Measurements from ENCODE around the gene PMFBP1.
A peak's percentile ranks its signal among the peaks of the same experiment; 100 is the strongest.

PMFBP1 gene

GRCh38 chr16:72108353-72109102 lies 63.4 kb downstream of the PMFBP1 start:
- no peak for DNase-seq (ENCODE audit: low spot score)
- no peak overlapping the region for H3K27ac ChIP-seq
- no peak for TF ChIP-seq CTCF (IDR thresholded peaks at IDR 0.05)
- H3K4me3 ChIP-seq, result no peak overlapping the region

GRCh38 chr16:72107371-72107770 lies 64.6 kb downstream of the PMFBP1 start:
- Histone ChIP-seq H3K4me3 (no peak overlapping the region), H3K27ac (no peak overlapping the region)
- no peak for DNase-seq (ENCODE audit: low spot score)
- no peak for TF ChIP-seq CTCF (IDR thresholded peaks at IDR 0.05)

GRCh38 chr16:72105978-72106377 lies 66.0 kb downstream of the PMFBP1 start:
- TF ChIP-seq CTCF (IDR thresholded peaks at IDR 0.05), result no peak
- Histone ChIP-seq H3K27ac (no peak overlapping the region), H3K4me3 (no peak overlapping the region)
- DNase-seq (ENCODE audit: low spot score), result no peak

- no peak for TF ChIP-seq CTCF (IDR thresholded peaks at IDR 0.05)
- Histone ChIP-seq H3K4me3 (no peak overlapping the region), H3K27ac (no peak overlapping the region)
- no peak for DNase-seq (ENCODE audit: low spot score)
Measured at GRCh38 chr16:72104905-72105304, 67.0 kb downstream of the PMFBP1 start.

- TF ChIP-seq CTCF (IDR thresholded peaks at IDR 0.05), result no peak
- Histone ChIP-seq H3K27ac (no peak overlapping the region), H3K4me3 (no peak overlapping the region)
- DNase-seq (ENCODE audit: low spot score), result no peak
Measured at GRCh38 chr16:72101195-72101594, 70.8 kb downstream of the PMFBP1 start.

GRCh38 chr16:72099377-72099818 lies 72.6 kb downstream of the PMFBP1 start:
- Histone ChIP-seq H3K27ac (no peak overlapping the region), H3K4me3 (no peak overlapping the region)
- TF ChIP-seq CTCF (IDR thresholded peaks at IDR 0.05), result peak; percentile 18
- no peak for DNase-seq (ENCODE audit: low spot score)

- no peak for DNase-seq (ENCODE audit: low spot score)
- H3K4me3 ChIP-seq, result no peak overlapping the region
- TF ChIP-seq CTCF (IDR thresholded peaks at IDR 0.05), result no peak
- H3K27ac ChIP-seq, result no peak overlapping the region
Measured at GRCh38 chr16:72098936-72099335, 73.0 kb downstream of the PMFBP1 start.

Data from coronary artery (tissue), 2 donors.